Keratinocyte (primary cell): Measurements from ENCODE around the gene HS6ST3. TPM values are rescaled to one million over a fixed set of nuclear protein-coding genes. Genes with fewer than 3 reads are reported as not detected.

ENCODE experiments used
- DNase-seq: peaks from one replicate; pipeline ENCODE4 v3.0.0-alpha.2; 2011; ENCODE audit warnings: low read depth, missing footprints, low spot score
- FAIRE-seq: peaks from 2 replicates; lab custom pipeline; 2011; peaks lifted over from hg19 to GRCh38; lab: Jason Lieb, UNC
- H2AFZ ChIP-seq: 2 replicates; pipeline ENCODE4 v1.6.0; 2012; ENCODE audit warnings: low read length, control low read depth, inconsistent platforms; ENCODE audit not compliant: control insufficient read depth
- H3K27ac ChIP-seq: 2 replicates; pipeline ENCODE4 v1.5.1; 2011; ENCODE audit warnings: low read length; ENCODE audit not compliant: control insufficient read depth, insufficient read depth
- H3K27me3 ChIP-seq: 3 replicates; pipeline ENCODE4 v1.6.0; 2011; ENCODE audit warnings: low read length; ENCODE audit not compliant: control insufficient read depth, insufficient read depth; ENCODE audit errors: extremely low read depth
- H3K36me3 ChIP-seq, 2 experiments: 2 replicates in 1 of 2; 3 replicates in 1 of 2; pipeline ENCODE4 v1.5.1; 2011; ENCODE audit warnings: low read length in 2 of 2, mild to moderate bottlenecking in 1 of 2; ENCODE audit not compliant: control insufficient read depth in 2 of 2, insufficient read depth in 2 of 2; ENCODE audit errors: extremely low read depth in 1 of 2
- H3K4me1 ChIP-seq: 3 replicates; pipeline ENCODE4 v1.5.1; 2011; ENCODE audit warnings: low read length; ENCODE audit not compliant: control insufficient read depth, insufficient read depth; ENCODE audit errors: extremely low read depth
- H3K4me2 ChIP-seq: 3 replicates; pipeline ENCODE4 v1.6.0; 2011; ENCODE audit warnings: low read depth, low read length; ENCODE audit not compliant: control insufficient read depth, insufficient read depth; ENCODE audit errors: extremely low read depth
- H3K4me3 ChIP-seq, 3 experiments: fragments of 200-600 bp in 1 of 3; sonication (generic) in 1 of 3; 2 replicates in 2 of 3; 3 replicates in 1 of 3; pipeline ENCODE4 v1.5.1; 2011 to 2016; ENCODE audit warnings: low read length in 3 of 3, mild to moderate bottlenecking in 3 of 3, control low read depth in 2 of 3, inconsistent platforms in 1 of 3, low read depth in 1 of 3, mixed read lengths in 1 of 3, mixed run types in 1 of 3, moderate library complexity in 1 of 3; ENCODE audit not compliant: control insufficient read depth in 2 of 3, insufficient read depth in 2 of 3; ENCODE audit errors: extremely low read depth in 1 of 3
- H3K79me2 ChIP-seq: 2 replicates; pipeline ENCODE4 v1.6.0; 2012; ENCODE audit warnings: low read length; ENCODE audit not compliant: control insufficient read depth, insufficient read depth
- H3K9ac ChIP-seq: 3 replicates; pipeline ENCODE4 v1.6.0; 2011; ENCODE audit warnings: low read length; ENCODE audit not compliant: control insufficient read depth, insufficient read depth; ENCODE audit errors: extremely low read depth
- H3K9me1 ChIP-seq: 3 replicates; pipeline ENCODE4 v1.6.0; 2011; ENCODE audit warnings: low read length; ENCODE audit not compliant: control insufficient read depth, insufficient read depth; ENCODE audit errors: extremely low read depth
- H3K9me3 ChIP-seq: 2 replicates; pipeline ENCODE4 v1.5.1; 2012; ENCODE audit warnings: low read depth, low read length; ENCODE audit not compliant: control insufficient read depth
- H4K20me1 ChIP-seq: 3 replicates; pipeline ENCODE4 v1.6.0; 2011; ENCODE audit warnings: low read length; ENCODE audit not compliant: control insufficient read depth, insufficient read depth; ENCODE audit errors: extremely low read depth
- EZH2 ChIP-seq: IDR thresholded peaks from one replicate; pipeline ENCODE4 v1.6.1; 2012; ENCODE audit warnings: inconsistent platforms, mild to moderate bottlenecking, low read length, moderate library complexity
- dilution Hi-C: fragments of 300-500 bp; cut with MboI; formaldehyde crosslinking; loops from one replicate; pipeline ENCODE4 v1.7.0; 2020; ENCODE audit warnings: low sequenced_read_pairs; ENCODE audit not compliant: extremely low pct_ligation_motif_present
- polyA plus RNA-seq, 5 experiments: library from polyadenylated mRNA; depleted of rRNA in 3 of 5; stranded (reverse) in 3 of 5; stranded (forward) in 1 of 5; unstranded in 1 of 5; fragments of >200 nt; gene quantifications; 1 replicate in 1 of 5; 2 replicates in 3 of 5; 3 replicates in 1 of 5; pipeline versions ENCODE4 v1.2.1 to v1.2.3, GENCODE V29; 2011 to 2012; ENCODE audit warnings: missing spikeins in 2 of 5, low read depth in 1 of 5, low replicate concordance in 1 of 5
- TF ChIP-seq, protein P1 (sequence below), 3 experiments: IDR thresholded peaks in 1 of 3; conservative IDR thresholded peaks in 1 of 3; optimal IDR thresholded peaks in 1 of 3; 2 replicates in 2 of 3; 3 replicates in 1 of 3; pipeline versions ENCODE3 to v1.5.1; 2011; ENCODE audit warnings: low read length in 3 of 3, mild to moderate bottlenecking in 3 of 3, moderate library complexity in 2 of 3, control low read depth in 1 of 3, inconsistent platforms in 1 of 3; ENCODE audit not compliant: insufficient read depth in 2 of 3; ENCODE audit errors: extremely low read depth in 1 of 3

Gene HS6ST3
- polyA plus RNA-seq, 1 donor (not counting 4 experiments of a cell fraction or from before 2014, with no cell fraction given): 0.03 TPM

DNA sequence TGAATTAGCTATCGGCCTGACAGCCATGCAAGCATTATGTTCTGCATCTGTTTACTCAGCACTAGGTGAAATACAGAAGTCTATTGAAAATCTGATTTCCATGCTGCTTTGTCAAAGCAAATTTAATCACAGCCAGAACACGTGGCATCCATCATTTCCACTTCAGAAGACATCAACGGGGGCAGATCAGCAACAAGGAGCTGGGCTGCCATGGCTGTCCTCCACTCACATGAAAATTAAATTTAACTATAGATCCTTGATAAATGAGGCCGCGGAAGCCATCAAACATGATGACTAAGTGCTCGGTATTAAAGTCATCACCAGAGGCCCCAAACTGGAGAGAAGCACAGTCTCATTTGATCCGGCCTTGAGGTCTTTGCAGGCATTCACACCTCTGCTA, 443.5 kb downstream of the HS6ST3 start:
- Histone ChIP-seq H3K27ac (no peak overlapping the region), H3K79me2 (no peaks in the 10 kb centered on the region), H3K9ac (no peak overlapping the region), H3K36me3 (no peaks in the 10 kb centered on the region), H4K20me1 (no peaks in the 10 kb centered on the region), H3K9me3 (no peaks in the 10 kb centered on the region), H3K27me3 (no peaks in the 10 kb centered on the region), H3K4me2 (no peak overlapping the region), H3K9me1 (no peaks in the 10 kb centered on the region), H2AFZ (no peak overlapping the region), H3K4me3 (no peak overlapping the region), H3K4me1 (no peaks in the 10 kb centered on the region)
- dilution Hi-C loops: no loop called here
- DNase-seq (no peak), FAIRE-seq (no peak)
- TF ChIP-seq EZH2: no peak

DNA sequence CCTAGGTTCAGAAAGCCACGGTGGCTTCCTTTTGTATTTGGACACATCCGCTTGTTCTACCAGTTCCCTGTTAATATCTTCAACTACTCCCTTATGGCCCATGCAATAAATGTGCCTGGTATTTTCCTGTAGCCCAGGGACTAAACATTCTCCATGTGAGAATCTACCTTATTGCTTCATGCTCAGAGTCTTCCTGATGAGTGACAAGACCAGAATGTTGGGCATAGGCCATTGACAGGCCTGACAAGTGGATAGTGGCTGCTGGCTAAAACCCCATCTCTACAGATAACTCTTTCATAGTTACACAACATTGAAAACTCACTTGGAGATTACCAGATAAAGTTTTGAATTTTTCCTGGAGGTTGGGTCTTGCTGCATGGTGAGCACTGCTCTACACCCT, 449.9 kb downstream of the HS6ST3 start:
- Histone ChIP-seq H3K4me3 (no peak overlapping the region), H3K4me1 (no peaks in the 10 kb centered on the region), H3K9ac (no peak overlapping the region), H3K27me3 (no peaks in the 10 kb centered on the region), H2AFZ (no peak overlapping the region), H3K27ac (no peak overlapping the region), H3K9me3 (no peaks in the 10 kb centered on the region), H3K36me3 (no peaks in the 10 kb centered on the region), H3K4me2 (no peak overlapping the region), H3K9me1 (no peaks in the 10 kb centered on the region), H3K79me2 (no peaks in the 10 kb centered on the region), H4K20me1 (no peaks in the 10 kb centered on the region)
- DNase-seq: no peak
- FAIRE-seq: no peak
- dilution Hi-C loops: no loop called here
- TF ChIP-seq, protein P1, sequence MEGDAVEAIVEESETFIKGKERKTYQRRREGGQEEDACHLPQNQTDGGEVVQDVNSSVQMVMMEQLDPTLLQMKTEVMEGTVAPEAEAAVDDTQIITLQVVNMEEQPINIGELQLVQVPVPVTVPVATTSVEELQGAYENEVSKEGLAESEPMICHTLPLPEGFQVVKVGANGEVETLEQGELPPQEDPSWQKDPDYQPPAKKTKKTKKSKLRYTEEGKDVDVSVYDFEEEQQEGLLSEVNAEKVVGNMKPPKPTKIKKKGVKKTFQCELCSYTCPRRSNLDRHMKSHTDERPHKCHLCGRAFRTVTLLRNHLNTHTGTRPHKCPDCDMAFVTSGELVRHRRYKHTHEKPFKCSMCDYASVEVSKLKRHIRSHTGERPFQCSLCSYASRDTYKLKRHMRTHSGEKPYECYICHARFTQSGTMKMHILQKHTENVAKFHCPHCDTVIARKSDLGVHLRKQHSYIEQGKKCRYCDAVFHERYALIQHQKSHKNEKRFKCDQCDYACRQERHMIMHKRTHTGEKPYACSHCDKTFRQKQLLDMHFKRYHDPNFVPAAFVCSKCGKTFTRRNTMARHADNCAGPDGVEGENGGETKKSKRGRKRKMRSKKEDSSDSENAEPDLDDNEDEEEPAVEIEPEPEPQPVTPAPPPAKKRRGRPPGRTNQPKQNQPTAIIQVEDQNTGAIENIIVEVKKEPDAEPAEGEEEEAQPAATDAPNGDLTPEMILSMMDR (optimal IDR thresholded peaks at IDR 0.05 in 1 of 3, IDR thresholded peaks at IDR 0.05 in 1 of 3, conservative IDR thresholded peaks at IDR 0.05 in 1 of 3; ENCODE audit: extremely low read depth in 1 of 3, insufficient read depth in 2 of 3, low read length in 3 of 3): no peak

DNA sequence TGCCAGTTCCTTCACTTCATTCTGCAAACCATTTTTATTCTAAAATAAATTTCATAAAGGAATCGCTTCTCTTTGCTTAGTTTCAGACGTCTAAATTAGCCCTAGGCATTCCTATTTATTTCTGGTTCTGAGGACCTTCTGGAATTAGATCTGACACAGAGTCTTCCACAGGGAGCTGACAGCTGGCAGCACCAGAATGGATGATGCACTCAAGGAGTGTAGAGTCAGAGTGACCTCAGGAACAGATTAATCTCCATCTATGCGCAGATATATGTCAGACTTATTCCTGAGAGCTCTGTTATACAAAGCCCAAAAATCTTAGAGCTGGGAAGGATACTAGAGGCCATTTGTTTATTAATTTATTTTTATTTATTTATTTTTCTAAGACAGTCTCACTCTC, 450.8 kb downstream of the HS6ST3 start:
- Histone ChIP-seq H2AFZ (no peak overlapping the region), H3K79me2 (no peaks in the 10 kb centered on the region), H3K27ac (no peak overlapping the region), H4K20me1 (no peaks in the 10 kb centered on the region), H3K36me3 (no peaks in the 10 kb centered on the region), H3K4me1 (no peaks in the 10 kb centered on the region), H3K9ac (no peak overlapping the region), H3K9me3 (no peaks in the 10 kb centered on the region), H3K4me3 (no peak overlapping the region), H3K9me1 (no peaks in the 10 kb centered on the region), H3K4me2 (no peak overlapping the region), H3K27me3 (no peaks in the 10 kb centered on the region)
- dilution Hi-C loops: no loop called here
- TF ChIP-seq EZH2: no peak
- TF ChIP-seq, protein P1 (optimal IDR thresholded peaks at IDR 0.05 in 1 of 3, IDR thresholded peaks at IDR 0.05 in 1 of 3, conservative IDR thresholded peaks at IDR 0.05 in 1 of 3; ENCODE audit: extremely low read depth in 1 of 3, insufficient read depth in 2 of 3, low read length in 3 of 3): no peak
- no peak for DNase-seq
- FAIRE-seq: no peak
